ENCODE data around the gene ARHGAP15.

ARHGAP15 gene

GRCh38 chr2:143499061-143499460, 369.8 kb downstream of the ARHGAP15 start:
- Histone ChIP-seq H3K79me2 (ENCODE audit: control insufficient read depth, insufficient read depth, low read length, poor library complexity) (no peaks in the 10 kb centered on the region), H3K9me3 (ENCODE audit: insufficient read depth, low read depth, low read length) (no peaks in the 10 kb centered on the region), H3K23ac (ENCODE audit: low read length) (no peak overlapping the region), H3K36me3 (ENCODE audit: control insufficient read depth in 1 of 2, insufficient read depth in 2 of 2, low read length in 2 of 2) (no peaks in the 10 kb centered on the region), H3K14ac (ENCODE audit: low read length) (no peak overlapping the region), H2BK5ac (ENCODE audit: low read depth, low read length, poor library complexity) (no peak overlapping the region), H3K4me2 (ENCODE audit: low read length) (no peak overlapping the region), H4K91ac (ENCODE audit: low read depth, low read length) (no peak overlapping the region), H3K4me1 (ENCODE audit: control insufficient read depth in 1 of 2, insufficient read depth in 2 of 2, low read length in 2 of 2) (no peaks in the 10 kb centered on the region), H2AK5ac (ENCODE audit: low read length) (no peak overlapping the region), H3K27me3 (ENCODE audit: insufficient read depth, low read length) (no peaks in the 10 kb centered on the region), H4K12ac (ENCODE audit: low read depth, low read length) (no peak overlapping the region), H3K4me3 (ENCODE audit: low read depth, low read length) (no peak overlapping the region), H3K79me1 (ENCODE audit: low read length) (no peaks in the 10 kb centered on the region), H4K8ac (ENCODE audit: low read depth, low read length) (no peak overlapping the region), H2BK120ac (ENCODE audit: insufficient read depth, low read length, poor library complexity) (no peak overlapping the region), H3K27ac (ENCODE audit: low read depth, low read length) (no peak overlapping the region), H3K18ac (ENCODE audit: low read length) (no peak overlapping the region), H3K9ac (ENCODE audit: low read length) (no peak overlapping the region), H2AFZ (ENCODE audit: insufficient read depth, low read length, poor library complexity) (no peak overlapping the region), H2BK12ac (ENCODE audit: low read length) (no peak overlapping the region), H3K4ac (ENCODE audit: low read depth, low read length) (no peak overlapping the region)
- WGBS (ENCODE audit: extremely low coverage, insufficient coverage, insufficient read length) = no CpG with 5 or more reads among the region's 3 CpGs
- DNase-seq = no peak

DNA sequence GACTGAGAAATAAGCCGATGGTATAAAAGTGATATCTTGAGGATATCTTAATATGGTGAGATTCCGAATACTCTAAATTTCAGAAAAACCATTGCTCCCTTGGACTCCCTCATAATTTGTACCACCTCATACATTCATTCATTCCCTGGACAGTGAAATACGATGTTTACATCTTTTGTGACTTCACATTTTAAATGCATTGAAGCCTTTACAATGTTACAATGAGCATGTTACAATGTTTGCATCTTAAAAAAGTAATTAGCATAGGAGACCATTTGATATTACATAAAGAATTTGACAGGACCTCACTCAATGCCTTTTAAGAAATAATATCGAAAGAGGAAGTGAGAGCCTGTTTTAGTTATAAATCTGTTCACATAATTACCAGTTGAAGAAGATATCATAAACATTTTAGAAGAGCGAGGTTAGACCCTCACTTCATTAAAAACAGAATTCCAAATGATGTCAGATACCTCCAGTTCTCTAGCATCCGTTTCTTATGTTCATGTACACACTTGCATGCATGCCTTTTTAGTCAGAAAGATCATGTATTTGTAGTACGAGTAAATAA, 372.0 kb downstream of the ARHGAP15 start:
- Histone ChIP-seq H3K27me3 (ENCODE audit: insufficient read depth, low read length) (no peaks in the 10 kb centered on the region), H3K23ac (ENCODE audit: low read length) (no peak overlapping the region), H2BK5ac (ENCODE audit: low read depth, low read length, poor library complexity) (no peak overlapping the region), H3K4me1 (ENCODE audit: control insufficient read depth in 1 of 2, insufficient read depth in 2 of 2, low read length in 2 of 2) (peaks cover 0 to 2% of the 10 kb centered on the region in 2 experiments), H3K9me3 (ENCODE audit: insufficient read depth, low read depth, low read length) (no peaks in the 10 kb centered on the region), H4K8ac (ENCODE audit: low read depth, low read length) (no peak overlapping the region), H3K14ac (ENCODE audit: low read length) (no peak overlapping the region), H3K4me2 (ENCODE audit: low read length) (no peak overlapping the region), H3K36me3 (ENCODE audit: control insufficient read depth in 1 of 2, insufficient read depth in 2 of 2, low read length in 2 of 2) (no peaks in the 10 kb centered on the region), H2BK120ac (ENCODE audit: insufficient read depth, low read length, poor library complexity) (no peak overlapping the region), H3K79me2 (ENCODE audit: control insufficient read depth, insufficient read depth, low read length, poor library complexity) (no peaks in the 10 kb centered on the region), H2AFZ (ENCODE audit: insufficient read depth, low read length, poor library complexity) (no peak overlapping the region), H3K79me1 (ENCODE audit: low read length) (no peaks in the 10 kb centered on the region), H3K9ac (ENCODE audit: low read length) (no peak overlapping the region), H3K4ac (ENCODE audit: low read depth, low read length) (no peak overlapping the region), H3K18ac (ENCODE audit: low read length) (no peak overlapping the region), H2AK5ac (ENCODE audit: low read length) (no peak overlapping the region), H3K27ac (ENCODE audit: low read depth, low read length) (no peak overlapping the region), H4K12ac (ENCODE audit: low read depth, low read length) (no peak overlapping the region), H2BK12ac (ENCODE audit: low read length) (no peak overlapping the region), H4K91ac (ENCODE audit: low read depth, low read length) (no peak overlapping the region), H3K4me3 (ENCODE audit: low read depth, low read length) (no peak overlapping the region)
- DNase-seq = no peak
- no CpG with 5 or more reads among the region's 7 CpGs for WGBS (ENCODE audit: extremely low coverage, insufficient coverage, insufficient read length)

- Histone ChIP-seq H3K4me2 (ENCODE audit: low read length) (no peak overlapping the region), H3K79me2 (ENCODE audit: control insufficient read depth, insufficient read depth, low read length, poor library complexity) (no peaks in the 10 kb centered on the region), H3K4ac (ENCODE audit: low read depth, low read length) (no peak overlapping the region), H3K9ac (ENCODE audit: low read length) (no peak overlapping the region), H2BK120ac (ENCODE audit: insufficient read depth, low read length, poor library complexity) (no peak overlapping the region), H2AK5ac (ENCODE audit: low read length) (no peak overlapping the region), H3K4me3 (ENCODE audit: low read depth, low read length) (no peak overlapping the region), H2BK12ac (ENCODE audit: low read length) (no peak overlapping the region), H2BK5ac (ENCODE audit: low read depth, low read length, poor library complexity) (no peak overlapping the region), H3K27me3 (ENCODE audit: insufficient read depth, low read length) (no peaks in the 10 kb centered on the region), H4K91ac (ENCODE audit: low read depth, low read length) (no peak overlapping the region), H4K8ac (ENCODE audit: low read depth, low read length) (no peak overlapping the region), H3K4me1 (ENCODE audit: control insufficient read depth in 1 of 2, insufficient read depth in 2 of 2, low read length in 2 of 2) (peaks cover 0 to 2% of the 10 kb centered on the region in 2 experiments), H4K12ac (ENCODE audit: low read depth, low read length) (no peak overlapping the region), H3K36me3 (ENCODE audit: control insufficient read depth in 1 of 2, insufficient read depth in 2 of 2, low read length in 2 of 2) (no peaks in the 10 kb centered on the region), H3K9me3 (ENCODE audit: insufficient read depth, low read depth, low read length) (no peaks in the 10 kb centered on the region), H3K23ac (ENCODE audit: low read length) (no peak overlapping the region), H3K27ac (ENCODE audit: low read depth, low read length) (no peak overlapping the region), H3K14ac (ENCODE audit: low read length) (no peak overlapping the region), H2AFZ (ENCODE audit: insufficient read depth, low read length, poor library complexity) (no peak overlapping the region), H3K18ac (ENCODE audit: low read length) (no peak overlapping the region), H3K79me1 (ENCODE audit: low read length) (no peaks in the 10 kb centered on the region)
- DNase-seq = no peak
- WGBS (ENCODE audit: extremely low coverage, insufficient coverage, insufficient read length) = no CpG with 5 or more reads among the region's 2 CpGs
These were observed 374.1 kb downstream of the ARHGAP15 start for GRCh38 chr2:143503280-143503679.

GRCh38 chr2:143504397-143504796, 375.2 kb downstream of the ARHGAP15 start:
- no peak overlapping the region for H3K4ac ChIP-seq (ENCODE audit: low read depth, low read length)
- H2BK120ac ChIP-seq (ENCODE audit: insufficient read depth, low read length, poor library complexity) = no peak overlapping the region

More at GRCh38 chr2:143504397-143504796, 375.2 kb downstream of the ARHGAP15 start:
- Histone ChIP-seq H3K27ac (ENCODE audit: low read depth, low read length) (no peak overlapping the region), H3K9ac (ENCODE audit: low read length) (no peak overlapping the region), H4K91ac (ENCODE audit: low read depth, low read length) (no peak overlapping the region), H3K27me3 (ENCODE audit: insufficient read depth, low read length) (no peaks in the 10 kb centered on the region), H3K23ac (ENCODE audit: low read length) (no peak overlapping the region), H4K8ac (ENCODE audit: low read depth, low read length) (no peak overlapping the region), H3K4me2 (ENCODE audit: low read length) (no peak overlapping the region), H3K14ac (ENCODE audit: low read length) (no peak overlapping the region), H2AFZ (ENCODE audit: insufficient read depth, low read length, poor library complexity) (no peak overlapping the region), H3K36me3 (ENCODE audit: control insufficient read depth in 1 of 2, insufficient read depth in 2 of 2, low read length in 2 of 2) (no peaks in the 10 kb centered on the region), H3K9me3 (ENCODE audit: insufficient read depth, low read depth, low read length) (no peaks in the 10 kb centered on the region), H3K4me3 (ENCODE audit: low read depth, low read length) (peak overlapping the region; percentile 15), H3K79me2 (ENCODE audit: control insufficient read depth, insufficient read depth, low read length, poor library complexity) (no peaks in the 10 kb centered on the region), H4K12ac (ENCODE audit: low read depth, low read length) (no peak overlapping the region), H2BK12ac (ENCODE audit: low read length) (no peak overlapping the region), H3K79me1 (ENCODE audit: low read length) (no peaks in the 10 kb centered on the region), H3K18ac (ENCODE audit: low read length) (no peak overlapping the region), H2BK5ac (ENCODE audit: low read depth, low read length, poor library complexity) (no peak overlapping the region), H2AK5ac (ENCODE audit: low read length) (no peak overlapping the region), H3K4me1 (ENCODE audit: control insufficient read depth in 1 of 2, insufficient read depth in 2 of 2, low read length in 2 of 2) (peaks cover 0 to 2% of the 10 kb centered on the region in 2 experiments)
- no CpG with 5 or more reads among the region's 2 CpGs for WGBS (ENCODE audit: extremely low coverage, insufficient coverage, insufficient read length)
- DNase-seq = no peak

Data from trophoblast cell (in vitro differentiated cells and primary cell).